GM21515 (cell line): ENCODE results near the gene FGD6.
"Not testable (repeated sequence)": the region's sequence is repeated elsewhere in the genome, so short reads cannot be mapped to it uniquely, and the experiment has no call there.

Experiments used
- ATAC-seq: cut with Tn5 transposase; IDR thresholded peaks from one replicate; pipeline ENCODE4 v1.9.1; 2021; ENCODE audit not compliant: unreplicated experiment

Gene FGD6

DNA sequence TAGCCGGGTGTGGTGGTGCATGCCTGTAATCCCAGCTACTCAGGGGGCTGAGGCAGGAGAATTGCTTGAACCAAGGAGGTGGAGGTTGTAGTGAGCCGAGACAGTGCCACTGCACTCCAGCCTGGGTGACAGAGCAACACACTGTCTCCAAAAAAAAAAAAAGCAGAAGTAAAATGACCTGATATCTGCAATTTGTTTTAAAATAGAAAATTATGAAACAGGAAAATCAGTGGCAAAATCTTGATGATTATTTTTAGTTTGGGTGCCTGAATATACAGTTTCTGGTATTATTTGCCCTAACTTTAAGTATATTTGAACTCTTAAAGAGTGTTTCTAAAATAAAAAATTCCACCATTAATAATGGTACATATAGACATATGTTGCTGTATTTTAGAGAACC is 121.4 kb downstream of the FGD6 start:
- not testable (repeated sequence) for ATAC-seq

DNA sequence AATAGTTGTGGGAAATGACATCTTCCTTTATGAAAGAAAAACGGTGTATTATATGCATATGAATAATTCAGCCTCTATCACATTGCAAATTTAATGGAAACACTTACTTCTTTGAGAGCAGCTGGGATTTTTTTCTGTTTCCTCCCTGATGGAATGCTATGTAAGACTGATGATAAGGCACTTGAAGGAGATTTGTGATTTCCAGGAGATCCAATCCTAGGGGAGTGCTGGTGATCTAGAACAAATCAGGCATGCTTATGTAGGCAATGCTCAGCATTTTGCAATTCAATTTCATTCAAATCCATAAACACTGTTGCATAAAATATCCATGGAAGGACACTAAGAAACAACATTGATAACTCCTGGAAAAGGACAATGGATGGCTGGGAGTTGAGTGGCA is 127.8 kb downstream of the FGD6 start:
- ATAC-seq, result no peak

DNA sequence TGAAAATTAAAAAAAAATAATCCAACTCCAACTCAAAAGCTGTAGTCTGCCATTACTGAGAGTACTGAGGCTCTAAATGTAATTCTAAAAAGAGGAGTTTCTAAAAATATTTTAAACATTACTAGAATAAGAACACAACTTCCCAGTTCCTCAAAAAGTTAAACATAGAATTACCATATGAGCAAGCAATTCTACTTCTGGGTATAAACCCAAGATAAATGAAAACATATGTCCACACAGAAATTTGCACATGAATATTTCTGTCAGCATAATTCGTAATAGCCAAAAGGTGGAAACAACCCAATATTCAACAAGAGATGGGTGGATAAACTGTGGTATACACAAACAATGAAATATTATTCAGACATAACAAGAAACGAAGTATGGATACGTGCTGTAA is 128.9 kb downstream of the FGD6 start:
- ATAC-seq, result peak; percentile 73

DNA sequence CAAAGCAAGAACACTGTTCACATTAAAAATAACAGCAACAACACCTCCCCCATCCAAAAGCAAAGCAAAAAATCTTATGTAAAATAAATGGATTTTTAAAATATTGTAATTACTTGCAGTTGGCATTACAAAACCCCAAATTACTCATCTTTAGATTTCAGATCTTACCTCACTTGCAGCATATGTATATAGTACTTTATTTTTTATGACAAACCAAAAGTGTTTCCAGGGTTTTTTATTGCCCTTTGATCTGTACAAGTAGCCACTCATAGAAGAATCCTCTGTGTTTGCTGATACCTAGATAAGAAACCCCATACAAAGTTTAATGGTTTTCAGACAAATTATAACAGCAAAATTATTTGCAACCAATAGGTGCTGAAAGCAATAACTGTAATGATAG is 131.7 kb downstream of the FGD6 start:
- no peak for ATAC-seq

DNA sequence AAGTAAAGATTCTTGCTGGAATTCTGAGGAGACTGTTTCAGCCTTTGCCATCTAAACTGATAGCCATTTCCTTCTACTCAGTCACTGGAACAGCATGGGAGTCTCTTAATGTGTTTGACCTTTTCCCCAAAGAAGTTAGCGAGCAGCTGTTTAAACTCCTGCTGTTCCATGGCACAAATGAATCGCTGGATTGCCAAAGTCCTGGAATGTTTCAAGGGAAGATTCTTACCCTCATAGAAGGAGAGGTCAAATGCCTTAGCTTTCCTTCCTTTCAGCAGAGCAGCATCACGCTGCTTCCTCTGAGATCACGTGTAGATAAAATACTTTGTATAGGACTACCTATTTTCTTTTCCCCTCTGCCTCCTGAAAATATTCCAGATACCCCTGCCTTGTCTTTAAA is 133.3 kb downstream of the FGD6 start:
- ATAC-seq, result no peak

DNA sequence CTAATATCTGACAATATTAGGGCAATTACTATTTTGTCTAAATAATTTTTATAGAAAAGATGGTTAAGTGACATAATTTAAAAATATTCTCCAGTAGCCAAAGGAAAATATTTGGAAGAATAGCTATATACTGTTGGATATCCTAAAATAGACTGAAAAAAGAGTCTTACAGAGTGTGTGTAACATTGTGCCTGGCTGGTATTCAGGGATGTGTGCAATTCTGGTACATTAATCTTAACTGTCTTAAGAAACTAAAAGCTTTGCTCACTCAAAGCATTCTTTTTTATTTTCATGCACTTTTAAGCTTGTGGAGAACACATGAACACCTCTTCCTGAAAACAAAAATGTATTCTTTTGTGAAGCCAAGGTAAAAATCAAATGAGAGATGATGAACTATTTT is 133.8 kb downstream of the FGD6 start:
- ATAC-seq, result no peak

DNA sequence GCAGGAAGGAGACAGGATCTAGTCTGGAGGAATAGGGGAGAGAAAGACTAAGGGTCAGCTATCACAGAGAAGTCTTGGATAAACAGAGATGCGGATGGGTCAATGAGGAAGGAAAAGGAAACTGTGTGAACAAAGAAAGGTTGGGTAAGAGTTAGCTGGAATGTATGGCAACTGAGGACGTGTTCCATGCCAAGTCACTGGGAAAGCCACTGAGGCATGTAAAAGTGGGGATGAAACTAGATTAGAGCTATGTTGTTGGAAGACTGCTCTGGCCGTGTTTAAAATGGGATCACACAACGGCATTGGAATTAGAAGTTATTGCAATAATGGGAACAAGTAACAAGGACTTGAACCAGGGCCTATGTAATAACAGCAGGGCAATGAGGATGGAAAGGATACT is 139.9 kb downstream of the FGD6 start:
- ATAC-seq, result no peak

DNA sequence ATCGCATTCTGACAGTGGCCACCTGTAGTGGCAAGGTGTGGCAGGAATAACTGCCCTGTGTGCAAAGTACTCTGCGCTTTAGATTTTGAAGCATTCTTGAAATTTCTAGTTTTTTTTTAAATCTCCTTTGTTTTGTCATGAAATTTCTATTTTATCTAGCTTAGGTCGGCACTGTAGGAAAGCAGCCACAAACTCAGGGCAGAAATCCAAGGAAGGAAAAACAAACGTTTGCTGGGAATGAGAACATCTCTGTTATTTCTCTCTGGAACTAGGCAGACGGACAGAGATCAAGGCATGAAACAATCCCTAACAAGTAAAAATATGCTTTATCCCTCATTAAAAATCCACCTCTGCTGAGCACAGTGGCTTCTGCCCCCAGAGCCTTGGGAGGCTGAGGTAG is 142.5 kb downstream of the FGD6 start:
- no peak for ATAC-seq

DNA sequence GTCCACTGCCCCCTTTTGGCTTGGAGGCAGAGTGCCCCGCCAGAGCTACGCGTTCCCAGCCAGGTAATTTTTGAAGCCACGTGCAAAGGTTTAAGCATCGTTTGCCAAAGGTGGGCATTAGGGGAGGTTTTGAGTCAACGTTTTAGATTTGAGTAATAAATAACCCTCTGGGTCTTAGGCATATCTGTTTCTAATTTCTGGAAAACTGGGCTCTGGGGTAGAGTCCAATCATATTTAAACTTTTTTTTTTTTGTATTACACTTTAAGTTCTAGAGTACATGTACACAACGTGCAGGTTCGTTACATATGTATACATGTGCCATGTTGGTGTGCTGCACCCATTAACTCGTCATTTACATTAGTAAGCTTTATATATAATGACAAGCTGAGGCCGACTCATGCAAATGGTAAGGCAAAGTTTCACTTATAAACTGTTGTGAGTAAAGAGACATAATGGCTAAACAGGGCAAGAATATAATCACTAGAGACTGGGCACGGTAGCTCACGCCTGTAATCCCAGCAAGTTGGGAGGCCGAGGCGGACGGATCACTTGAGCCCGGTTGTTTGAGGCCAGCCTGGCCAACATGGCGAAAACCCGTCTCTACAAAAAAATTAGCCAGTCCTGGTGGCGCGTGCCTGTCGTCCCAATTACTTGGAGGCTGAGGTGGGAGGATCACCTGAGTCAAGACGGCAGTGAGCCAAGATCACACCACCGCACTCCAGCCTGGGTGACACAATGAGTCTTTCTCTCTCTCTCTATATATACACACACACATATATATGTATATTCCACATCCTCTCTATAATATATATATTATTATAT is 143.4 kb downstream of the FGD6 start:
- ATAC-seq, result no peak

DNA sequence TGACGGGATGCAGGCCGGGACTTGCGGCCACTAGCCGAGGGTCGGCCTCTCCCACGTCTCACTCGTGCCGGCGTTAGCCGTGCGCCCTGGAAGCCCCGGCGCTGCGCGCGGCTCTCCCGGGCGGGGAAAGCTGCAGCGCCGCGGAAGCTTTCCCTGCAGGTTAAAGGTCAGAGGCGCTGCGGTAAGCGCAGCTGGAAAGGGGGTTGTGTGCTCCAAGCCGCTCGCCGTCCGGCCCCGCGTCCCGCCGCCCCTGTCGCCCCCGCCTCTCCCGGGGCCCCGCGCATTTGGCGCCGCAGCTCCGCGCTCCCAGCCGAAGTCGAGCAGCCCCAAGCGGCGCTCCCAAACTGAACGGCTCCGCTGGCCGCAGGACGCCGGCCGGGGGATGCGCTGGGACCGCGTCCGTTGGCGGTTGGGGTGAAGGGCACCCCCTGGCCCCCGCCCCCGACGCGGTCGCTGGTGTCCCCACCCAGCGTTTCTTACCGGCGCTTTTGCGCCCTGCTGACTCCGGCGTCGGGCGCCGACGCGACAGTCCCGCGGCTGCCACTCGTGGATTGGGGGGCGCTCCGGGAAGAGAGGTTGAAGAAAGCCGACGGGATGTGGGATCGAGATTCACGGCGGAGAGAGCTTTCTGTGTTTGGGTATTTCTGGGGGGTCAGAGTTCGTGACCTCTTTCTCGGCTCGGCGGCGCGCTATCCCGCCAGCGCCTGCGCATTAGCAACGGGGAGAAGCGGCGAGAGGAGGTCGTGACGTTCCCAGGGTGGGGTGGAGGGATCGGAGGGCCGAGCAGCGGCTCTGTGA is 144.2 kb downstream of the FGD6 start, which contains the start of gene NR2C1:
Gene NR2C1 (minus strand): TSS at position 719 of the 798 bp plus-strand sequence. CDS start 6,234 bp downstream, outside the sequence.
- ATAC-seq, result peak; percentile 94

DNA sequence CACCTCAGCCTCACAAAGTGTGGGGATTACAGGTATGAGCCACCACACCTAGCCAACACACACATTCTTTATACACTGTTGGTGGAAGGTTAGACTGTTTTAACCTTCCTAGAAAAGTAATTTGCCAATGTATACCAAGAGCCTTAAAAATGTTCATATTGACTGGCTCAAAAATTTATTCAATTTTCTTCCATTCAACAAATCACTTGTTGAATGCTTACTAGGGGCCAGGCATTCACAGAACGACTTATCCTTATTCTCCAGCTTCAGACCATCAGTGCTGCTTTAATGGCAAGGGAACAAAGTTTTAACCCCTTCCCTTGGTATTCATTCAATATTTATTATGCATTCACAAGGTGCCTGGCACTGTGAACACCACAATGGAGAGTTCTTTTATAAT is 146.9 kb downstream of the FGD6 start:
- no peak for ATAC-seq

DNA sequence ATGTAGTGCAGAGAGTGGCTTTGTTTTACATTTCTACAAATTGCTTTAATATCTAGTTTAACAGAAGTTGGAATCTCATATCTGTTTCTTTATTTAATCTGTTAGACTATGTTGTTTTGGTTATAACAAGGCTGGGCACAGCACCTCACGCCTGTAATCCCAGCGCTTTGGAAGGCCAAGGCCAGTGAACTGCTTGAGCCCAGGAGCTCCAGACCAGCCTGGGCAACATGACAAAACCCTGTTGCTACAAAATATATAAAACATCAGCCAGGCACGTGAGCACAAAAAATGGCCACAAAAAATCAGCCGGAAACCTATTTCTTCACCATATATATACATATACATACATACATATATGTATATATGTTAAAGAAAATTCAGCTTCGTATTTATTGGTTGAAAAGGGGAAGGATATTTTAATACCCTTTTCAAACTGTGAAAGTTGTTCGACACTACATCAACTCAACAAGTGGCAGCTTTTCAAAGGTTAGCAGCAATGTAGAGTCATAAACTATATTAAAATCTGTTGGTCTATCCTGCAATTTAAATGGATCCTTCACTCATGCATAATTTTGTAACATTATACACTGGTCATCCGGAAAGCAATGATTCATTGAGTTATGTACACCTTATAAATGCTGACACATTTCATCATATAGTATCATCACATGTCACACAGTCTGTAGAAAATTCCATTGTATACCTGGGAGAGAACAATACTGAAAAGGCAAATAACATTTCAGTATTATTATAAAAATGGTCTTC is 151.0 kb downstream of the FGD6 start:
- ATAC-seq, result no peak

DNA sequence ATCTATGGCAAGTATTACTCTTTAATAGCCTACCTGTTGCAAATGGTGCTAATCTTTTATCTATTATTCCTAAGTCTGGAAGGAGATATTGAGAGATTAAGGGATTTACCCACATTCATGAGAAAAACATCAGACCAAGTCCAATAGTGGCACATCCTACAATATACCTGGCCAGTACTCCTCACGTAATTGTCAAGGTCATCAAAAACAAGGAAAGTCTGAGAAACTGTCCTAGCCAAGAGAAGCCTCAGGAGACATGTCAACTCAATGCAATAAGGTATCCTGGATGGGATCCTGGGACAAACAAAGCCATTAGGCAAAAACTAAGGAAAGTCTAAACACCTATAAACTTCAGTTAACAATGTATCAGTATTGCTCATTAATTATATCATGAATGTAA is 156.3 kb downstream of the FGD6 start:
- no peak for ATAC-seq

DNA sequence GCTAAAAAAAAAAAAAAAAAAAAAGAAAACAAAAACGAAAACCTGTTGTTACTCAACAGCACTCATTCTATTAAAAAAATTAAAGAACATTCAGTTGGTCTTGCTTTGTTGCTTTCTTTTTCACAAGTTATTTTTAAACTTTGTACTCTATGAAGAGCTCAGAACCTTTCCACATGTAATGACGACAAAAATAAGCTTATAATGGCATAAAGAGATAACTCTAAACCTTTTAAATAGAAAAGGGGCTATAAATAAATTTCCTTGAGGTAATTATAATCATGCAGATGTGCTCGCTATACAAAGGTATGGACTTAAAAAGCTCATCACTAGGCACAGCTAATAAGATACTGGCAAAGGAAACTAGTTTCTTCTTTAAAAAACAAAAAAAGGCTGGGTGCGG is 157.3 kb downstream of the FGD6 start:
- no peak for ATAC-seq

DNA sequence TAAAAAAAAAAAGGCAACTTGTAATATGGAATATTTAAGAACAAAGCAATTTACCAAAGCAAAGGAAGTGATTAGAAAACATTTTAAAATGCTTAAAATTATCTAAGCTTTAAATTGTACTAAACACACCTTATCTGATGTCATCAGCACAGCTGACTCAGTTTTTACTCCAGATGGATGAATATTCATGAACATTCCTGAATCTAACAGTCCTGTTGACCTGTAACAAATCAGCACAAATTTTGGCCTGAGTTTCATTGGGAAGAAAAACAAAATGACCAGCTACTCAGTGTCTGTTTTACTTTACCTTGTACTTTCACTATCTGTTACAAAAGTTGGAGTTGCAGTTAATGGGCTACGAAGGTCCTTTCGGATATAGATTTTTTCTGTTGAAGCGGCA is 159.8 kb downstream of the FGD6 start:
- ATAC-seq, result no peak

DNA sequence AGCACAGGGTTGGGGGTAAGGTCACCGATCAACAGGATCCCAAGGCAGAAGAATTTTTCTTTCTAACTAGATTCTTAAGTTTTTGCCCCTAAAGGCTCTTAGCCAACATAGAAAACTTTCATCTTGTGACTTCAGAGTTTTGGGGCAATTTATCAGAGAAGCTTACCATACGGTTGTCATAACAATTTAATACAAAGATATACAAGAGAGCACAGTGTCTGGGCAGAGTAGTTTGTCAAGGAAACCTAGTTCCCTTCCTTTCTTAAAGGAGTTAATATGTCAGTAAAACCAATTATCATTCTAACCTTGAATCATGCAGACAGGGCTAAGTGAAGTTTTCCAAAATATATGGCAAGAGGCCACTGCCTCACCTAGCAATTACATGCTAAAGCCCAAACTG is 162.2 kb downstream of the FGD6 start:
- no peak for ATAC-seq

DNA sequence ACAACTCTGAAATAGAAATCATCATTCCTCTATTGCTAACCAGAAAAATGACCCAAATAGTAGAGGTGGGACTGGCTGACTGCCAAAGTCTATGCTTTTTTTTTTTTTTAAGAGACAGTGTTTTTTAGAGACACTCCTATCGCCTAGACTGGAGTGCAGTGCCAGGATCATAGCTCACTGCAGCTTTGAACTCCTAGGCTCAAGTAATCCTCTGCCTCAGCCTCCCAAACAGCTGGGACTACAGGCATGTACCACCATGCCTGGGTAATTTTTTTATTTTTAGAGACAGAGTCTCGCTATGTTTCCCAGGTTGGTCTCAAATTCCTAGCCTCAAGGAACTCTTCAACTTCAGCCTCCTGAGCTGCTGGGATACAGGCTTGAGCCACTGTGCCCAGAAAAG is 163.1 kb downstream of the FGD6 start:
- no peak for ATAC-seq

DNA sequence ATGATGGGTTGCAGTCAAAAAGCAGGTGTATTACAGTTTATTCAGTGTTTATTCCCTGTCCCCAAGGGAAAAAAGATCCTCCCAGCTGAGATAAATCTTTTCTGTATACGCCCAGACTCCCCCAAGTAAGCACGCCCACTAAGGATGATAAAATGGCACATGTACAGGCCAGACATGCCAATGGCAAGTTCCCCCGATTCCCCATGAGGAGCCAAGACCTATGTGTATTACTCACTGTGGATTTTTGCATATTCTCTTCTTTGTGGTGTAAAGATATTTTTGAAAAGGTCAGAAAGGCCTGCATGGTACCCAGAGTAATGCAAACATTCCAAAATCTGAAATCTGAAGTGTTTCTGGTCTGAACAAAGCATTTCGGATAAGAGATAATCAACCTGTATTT is 166.0 kb downstream of the FGD6 start:
- no peak for ATAC-seq

DNA sequence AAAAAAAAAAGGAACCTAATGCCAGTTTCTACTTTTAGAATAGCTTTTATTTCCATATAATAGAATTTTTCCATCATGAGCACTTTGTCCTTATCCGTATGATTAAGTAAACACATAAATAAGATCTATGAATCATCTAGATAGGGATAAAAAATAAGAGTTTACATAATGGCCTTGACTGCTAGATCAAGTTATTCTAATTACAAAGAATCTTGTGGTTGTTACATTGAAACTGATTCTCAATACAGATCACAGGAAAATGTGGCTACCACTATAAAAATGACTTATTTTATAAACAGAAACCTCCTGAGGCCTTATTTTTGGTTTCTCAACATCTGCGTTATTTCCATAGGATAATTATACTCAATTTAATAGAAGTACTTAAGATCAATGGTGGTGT is 179.4 kb downstream of the FGD6 start:
- ATAC-seq, result no peak

DNA sequence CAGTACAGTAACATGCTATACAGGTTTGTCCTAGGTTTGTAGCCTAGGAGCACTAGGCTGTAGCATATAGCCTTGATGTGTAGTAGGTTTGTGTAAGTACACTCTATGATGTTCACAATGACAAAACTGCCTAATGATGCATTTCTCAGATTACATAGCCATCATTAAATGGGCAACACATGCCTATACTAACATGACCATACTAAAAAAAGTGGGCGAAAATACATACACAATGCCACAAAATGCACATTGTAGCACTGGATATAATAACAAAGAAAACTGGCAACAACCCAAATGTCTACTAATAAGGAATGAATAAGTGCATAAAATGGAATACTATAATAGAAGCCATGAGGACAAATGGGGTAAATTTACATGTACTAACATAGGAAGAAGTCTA is 182.5 kb downstream of the FGD6 start:
- ATAC-seq, result no peak
